Forelimb muscle (tissue), 1 donor: ENCODE measurements around the gene STK33. TPM values are rescaled to one million over a fixed set of nuclear protein-coding genes. Genes with fewer than 3 reads are reported as not detected.
A peak's percentile ranks its signal among the peaks of the same experiment; 100 is the strongest.

Source experiments
- DNase-seq: peaks from one replicate; pipeline ENCODE4 v3.0.0-alpha.2; 2013; ENCODE audit warnings: low read depth
- polyA plus RNA-seq: library from polyadenylated mRNA; unstranded; fragments of 120-200 nt; gene quantifications from one replicate; pipeline ENCODE4 v1.2.1, GENCODE V29; 2013; ENCODE audit not compliant: insufficient read length

STK33 gene
- 3.7 TPM for polyA plus RNA-seq

- no peak for DNase-seq
Measured at GRCh38 chr11:8593935-8594909, at the start of gene STK33. Gene STK33, minus strand, starts transcription at chr11:8594228. Its CDS starts 119,323 bp downstream, at chr11:8474905.

GRCh38 chr11:8642196-8642841, 48.3 kb upstream of the STK33 start:
- DNase-seq, result no peak

DNA sequence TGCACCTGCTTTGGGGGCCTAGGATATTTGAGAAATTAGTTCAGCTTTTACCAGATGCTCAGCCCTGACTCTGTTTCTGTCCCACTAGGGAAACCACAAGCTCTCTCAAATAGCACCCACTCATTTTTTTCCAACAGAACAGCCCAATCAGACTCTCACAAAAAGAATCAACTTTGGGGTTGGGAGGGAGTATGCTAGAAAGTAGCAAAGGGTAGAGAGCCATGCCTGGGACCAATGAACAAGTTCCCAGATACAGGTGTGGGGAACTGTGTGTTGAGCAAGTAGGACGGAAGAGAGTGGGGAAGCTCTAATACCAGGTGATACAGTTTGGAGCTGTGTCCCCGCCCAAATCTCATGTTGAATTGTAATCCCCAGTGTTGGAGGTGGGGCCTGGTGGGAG, 47.3 kb upstream of the STK33 start:
- no peak for DNase-seq

DNA sequence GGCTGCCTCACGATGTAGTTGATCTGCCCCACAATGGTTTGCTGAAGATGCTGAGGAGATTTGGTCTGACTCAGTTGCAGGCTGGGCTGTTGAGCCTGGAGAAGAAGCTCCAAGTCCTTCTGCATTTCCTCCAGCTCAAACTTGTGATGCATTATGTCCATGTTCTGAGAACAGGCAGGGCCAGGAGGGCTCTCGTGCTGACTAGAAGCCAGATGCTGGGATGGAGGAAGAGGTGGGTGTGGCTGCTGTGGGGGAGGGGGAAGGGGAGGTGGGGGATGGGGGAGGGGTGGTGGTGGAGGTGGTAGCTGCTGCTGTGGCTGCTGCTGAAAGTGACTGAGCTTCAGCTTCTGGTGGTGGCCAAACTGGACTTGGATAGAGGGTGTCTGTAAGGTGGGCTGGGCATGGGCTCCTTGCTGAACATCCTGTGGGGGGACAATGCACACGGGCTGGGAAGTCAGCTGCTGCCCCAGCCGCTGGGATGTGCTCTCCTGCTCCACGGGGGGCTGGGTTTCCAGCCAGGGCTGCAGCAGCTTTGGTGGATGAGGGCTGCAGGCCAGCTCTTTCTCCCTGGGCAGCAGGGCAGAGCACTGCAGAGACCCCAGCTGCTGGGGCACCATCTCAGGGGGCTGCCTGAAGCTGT, 46.4 kb upstream of the STK33 start:
- DNase-seq, result no peak

- DNase-seq, result no peak
Measured at GRCh38 chr11:8639655-8640054, 45.6 kb upstream of the STK33 start.

DNA sequence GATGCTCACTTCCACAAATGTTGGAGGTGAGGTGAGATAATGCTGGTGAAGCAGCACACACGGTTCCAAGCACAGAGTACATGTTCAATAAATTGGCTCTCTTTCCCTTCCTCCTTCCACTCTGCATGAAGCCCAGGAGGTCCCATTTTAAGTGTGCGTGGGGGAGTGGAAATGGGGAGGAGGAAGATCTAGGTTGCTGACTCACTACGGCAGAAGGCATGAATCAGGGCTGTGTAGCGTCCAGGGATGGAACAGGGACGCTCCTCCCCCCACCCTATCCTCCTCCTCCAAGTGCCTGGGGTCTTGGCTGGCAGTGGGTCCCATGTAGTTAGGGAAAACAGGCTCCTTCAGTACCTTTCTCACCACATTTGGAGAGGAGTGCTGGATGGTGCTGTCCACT, 44.3 kb upstream of the STK33 start:
- no peak for DNase-seq

GRCh38 chr11:8636127-8636526, 42.1 kb upstream of the STK33 start:
- no peak for DNase-seq

- no peak for DNase-seq
Measured at GRCh38 chr11:8634498-8634897, 40.5 kb upstream of the STK33 start.

DNA sequence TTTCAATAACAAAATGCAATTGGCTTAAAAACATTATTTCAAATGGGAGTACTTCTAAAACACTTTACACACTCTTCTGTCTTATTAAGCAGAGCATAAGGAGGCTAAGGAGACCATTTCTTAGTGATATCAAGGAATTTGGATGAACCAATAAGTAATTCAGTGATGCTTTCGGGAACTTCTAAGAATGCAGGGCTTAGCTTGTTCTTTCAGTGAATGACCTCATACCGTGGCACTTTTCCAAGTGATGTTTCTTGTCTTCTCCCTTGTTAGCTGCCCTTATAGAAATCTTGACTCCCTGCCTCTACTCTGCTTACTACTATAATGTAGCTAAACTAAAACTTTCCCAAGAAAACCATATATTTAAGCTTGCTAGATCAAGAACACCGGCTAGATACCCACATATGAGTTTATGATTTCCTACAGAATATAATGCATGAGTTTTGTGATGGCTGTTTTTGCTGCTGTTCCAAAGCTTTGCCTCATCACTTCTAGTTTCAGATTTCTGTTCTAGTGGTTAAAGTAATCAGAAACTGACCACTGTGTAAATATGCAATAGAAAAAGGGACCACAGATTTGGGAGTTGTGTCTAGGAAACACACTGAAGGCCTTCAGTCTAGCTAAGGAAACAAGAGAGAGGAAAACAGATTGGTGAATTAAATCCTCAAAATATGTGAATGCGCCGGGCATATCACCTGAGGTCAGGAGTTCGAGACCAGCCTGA, 37.5 kb upstream of the STK33 start:
- DNase-seq, result peak; percentile 56

- DNase-seq, result no peak
Measured at GRCh38 chr11:8624698-8625097, 30.7 kb upstream of the STK33 start.

DNA sequence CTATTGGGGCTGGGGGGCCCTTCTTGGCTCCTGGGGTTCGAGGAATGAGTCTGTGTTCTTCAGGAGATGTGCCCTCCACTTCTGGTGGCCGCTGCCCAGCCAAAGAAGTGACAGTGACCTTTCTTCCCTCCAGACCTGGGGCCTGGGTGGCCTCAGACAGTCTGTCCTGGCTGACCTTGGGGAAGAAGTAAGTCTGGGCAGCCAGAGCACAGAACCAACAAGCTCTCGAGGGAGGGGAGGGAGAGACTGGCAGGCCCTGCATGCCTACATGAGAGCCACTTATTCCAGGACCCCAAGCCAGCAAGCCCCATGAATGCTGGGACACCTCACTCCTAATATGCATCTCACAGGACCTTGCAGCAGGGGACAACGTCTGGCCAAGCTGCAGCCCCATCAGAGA, 27.1 kb upstream of the STK33 start:
- no peak for DNase-seq

DNA sequence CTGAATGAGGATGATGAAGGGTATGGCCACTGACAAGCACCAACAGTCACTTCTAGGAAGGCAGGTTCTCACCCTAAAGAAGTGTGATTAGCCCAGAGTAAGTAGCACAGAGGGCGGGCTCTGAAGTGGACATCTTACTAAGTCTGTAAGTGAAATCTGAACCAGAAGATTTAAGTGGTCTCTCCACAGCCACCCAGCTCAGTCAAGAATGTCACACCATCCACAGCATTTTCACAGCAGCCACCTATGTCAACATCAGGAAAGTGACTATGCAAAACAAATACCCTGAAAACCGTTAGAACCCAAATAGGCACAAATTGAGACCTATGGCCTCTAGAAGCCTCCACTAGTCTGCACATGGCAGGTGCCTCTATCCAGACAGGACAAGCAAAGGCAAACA, 23.0 kb upstream of the STK33 start:
- DNase-seq, result no peak

GRCh38 chr11:8615291-8616032, 21.4 kb upstream of the STK33 start:
- no peak for DNase-seq

DNA sequence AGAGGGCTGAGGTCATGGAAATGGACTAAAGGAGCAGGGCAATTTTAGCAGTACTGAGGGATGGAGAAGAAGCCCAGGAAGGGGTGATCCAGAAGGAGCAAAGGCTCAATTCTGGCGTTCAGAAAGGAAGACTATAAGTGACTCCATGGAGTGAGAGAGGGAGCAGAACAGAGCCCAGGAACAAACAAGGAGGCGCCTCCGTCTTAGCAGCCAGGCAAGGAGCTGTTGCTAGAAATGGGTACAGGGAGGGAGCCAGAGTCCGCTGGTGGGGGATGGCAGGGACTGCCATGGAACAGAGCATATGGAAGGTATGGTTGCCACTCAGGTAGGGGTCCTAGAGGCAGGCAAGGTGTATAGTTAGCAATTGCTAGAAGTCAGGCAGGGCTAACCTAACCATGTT, 20.5 kb upstream of the STK33 start:
- no peak for DNase-seq

GRCh38 chr11:8613036-8613435, 19.0 kb upstream of the STK33 start:
- no peak for DNase-seq

DNA sequence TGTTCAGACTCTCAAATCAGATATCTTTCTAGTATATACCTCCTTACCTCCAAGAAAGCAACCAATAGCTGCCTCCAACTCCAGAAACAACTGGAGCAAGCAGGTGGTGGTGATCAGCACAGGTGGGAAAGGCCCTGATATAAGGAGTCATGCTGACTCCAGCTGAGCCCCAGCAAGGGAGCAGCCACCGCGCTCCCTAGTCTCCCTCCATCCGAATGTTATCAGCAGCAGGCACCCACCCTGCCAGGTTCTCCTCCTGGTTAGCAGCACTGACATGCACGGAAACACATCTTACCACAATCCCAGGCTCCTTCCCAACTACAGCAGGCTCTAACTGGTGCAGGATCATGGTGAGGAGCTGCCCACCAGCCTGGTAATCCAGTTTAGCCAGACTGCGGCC, 18.5 kb upstream of the STK33 start:
- DNase-seq, result no peak

GRCh38 chr11:8610532-8611116, 16.6 kb upstream of the STK33 start:
- no peak for DNase-seq

DNA sequence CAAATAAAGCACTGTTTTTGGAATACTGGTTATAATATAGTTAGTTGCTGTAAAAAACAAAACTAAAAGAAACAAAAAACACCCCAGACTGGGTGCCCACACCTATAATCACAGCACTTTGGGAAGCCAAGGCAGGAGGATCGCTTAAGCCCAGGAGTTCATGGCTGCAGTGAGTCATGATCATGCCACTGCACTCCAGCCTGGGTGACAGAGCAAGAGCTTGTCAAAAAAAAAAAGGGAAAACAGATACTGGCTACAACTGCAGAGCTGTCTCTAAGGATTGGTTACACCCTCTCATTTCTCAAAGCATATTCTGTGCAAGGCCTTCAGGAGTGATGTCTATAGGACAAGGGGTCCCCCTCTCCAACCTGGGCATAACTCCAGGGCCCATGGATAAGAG, 14.6 kb upstream of the STK33 start:
- DNase-seq, result no peak

- DNase-seq, result no peak
Measured at GRCh38 chr11:8605971-8606563, 12.0 kb upstream of the STK33 start.

- DNase-seq, result peak; percentile 58
Measured at GRCh38 chr11:8604078-8604723, 10.2 kb upstream of the STK33 start.
